H4 (cell line): ENCODE measurements around the gene SP6. TPM values are rescaled to one million over a fixed set of nuclear protein-coding genes. Genes with fewer than 3 reads are reported as not detected.

Experiments used
- total RNA-seq: library from RNA; depleted of rRNA; stranded (reverse); fragments of >200 nt; shearing (Covaris generic); gene quantifications from 2 replicates; pipeline ENCODE4 v1.2.3, GENCODE V29; 2014; rRNA removed

SP6 gene
- total RNA-seq, 1 experiment from 2014 or later = 0.21 TPM

Other genes starting within 250 kb of the SP6 start
- gene KPNB1, start 201.2 kb downstream of the SP6 start, total RNA-seq = 381 and 436 TPM in 2 replicates
- gene TBKBP1, start 157.0 kb downstream of the SP6 start, total RNA-seq = 7.8 and 13.7 TPM in 2 replicates
- 0.10 TPM in 1 of 2 replicates, not detected in the other for gene TBX21, start 117.9 kb downstream of the SP6 start, total RNA-seq
- gene OSBPL7, start 29.4 kb downstream of the SP6 start, total RNA-seq = 1.9 and 4.4 TPM in 2 replicates
- gene MRPL10, start 19.6 kb downstream of the SP6 start, total RNA-seq = 54.8 and 69.1 TPM in 2 replicates
- gene LRRC46, start 19.5 kb downstream of the SP6 start, total RNA-seq = 0.27 and 0.35 TPM in 2 replicates
- 21.0 and 21.9 TPM in 2 replicates for gene SCRN2, start 9.9 kb downstream of the SP6 start, total RNA-seq
- gene SP2, start 45.1 kb upstream of the SP6 start, total RNA-seq = 1.0 and 1.9 TPM in 2 replicates
- gene PNPO, start 90.4 kb upstream of the SP6 start, total RNA-seq = 38.2 and 47.5 TPM in 2 replicates
- gene PRR15L, start 106.7 kb upstream of the SP6 start, total RNA-seq = not detected in 2 replicates
- 53.4 and 57.6 TPM in 2 replicates for gene CDK5RAP3, start 120.0 kb upstream of the SP6 start, total RNA-seq
- gene COPZ2, start 186.6 kb upstream of the SP6 start, total RNA-seq = 16.9 and 17.4 TPM in 2 replicates
- gene NFE2L1, start 197.2 kb upstream of the SP6 start, total RNA-seq = 36.7 and 50.5 TPM in 2 replicates